GM10266 (cell line): ENCODE measurements around the gene RPRD2.

ENCODE experiments used
- DNase-seq: peaks from one replicate; pipeline ENCODE4 v3.0.0; 2012; ENCODE audit errors: extremely low spot score
- TF ChIP-seq, protein P1 (sequence below): IDR thresholded peaks from 2 replicates; pipeline ENCODE4 v1.5.1; 2012; ENCODE audit warnings: mild to moderate bottlenecking, low read depth; ENCODE audit not compliant: control insufficient read depth, insufficient read depth; ENCODE audit errors: missing control alignments

RPRD2 gene

DNA sequence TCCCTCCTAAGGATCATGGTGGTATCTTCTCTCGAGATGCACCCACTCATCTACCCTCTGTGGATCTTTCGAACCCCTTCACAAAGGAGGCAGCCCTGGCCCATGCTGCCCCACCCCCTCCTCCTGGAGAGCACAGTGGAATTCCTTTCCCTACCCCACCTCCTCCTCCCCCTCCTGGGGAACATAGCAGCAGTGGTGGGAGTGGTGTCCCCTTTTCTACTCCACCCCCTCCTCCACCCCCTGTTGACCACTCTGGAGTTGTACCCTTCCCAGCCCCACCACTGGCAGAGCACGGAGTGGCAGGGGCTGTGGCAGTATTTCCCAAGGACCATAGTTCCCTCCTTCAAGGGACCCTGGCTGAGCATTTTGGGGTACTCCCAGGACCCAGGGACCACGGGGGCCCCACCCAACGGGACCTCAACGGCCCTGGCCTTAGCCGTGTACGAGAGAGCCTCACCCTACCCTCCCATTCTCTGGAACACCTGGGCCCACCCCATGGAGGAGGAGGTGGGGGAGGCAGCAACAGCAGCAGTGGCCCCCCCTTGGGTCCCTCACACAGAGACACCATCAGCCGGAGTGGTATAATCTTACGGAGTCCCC lies 108.8 kb downstream of the RPRD2 start:
- TF ChIP-seq, protein P1, sequence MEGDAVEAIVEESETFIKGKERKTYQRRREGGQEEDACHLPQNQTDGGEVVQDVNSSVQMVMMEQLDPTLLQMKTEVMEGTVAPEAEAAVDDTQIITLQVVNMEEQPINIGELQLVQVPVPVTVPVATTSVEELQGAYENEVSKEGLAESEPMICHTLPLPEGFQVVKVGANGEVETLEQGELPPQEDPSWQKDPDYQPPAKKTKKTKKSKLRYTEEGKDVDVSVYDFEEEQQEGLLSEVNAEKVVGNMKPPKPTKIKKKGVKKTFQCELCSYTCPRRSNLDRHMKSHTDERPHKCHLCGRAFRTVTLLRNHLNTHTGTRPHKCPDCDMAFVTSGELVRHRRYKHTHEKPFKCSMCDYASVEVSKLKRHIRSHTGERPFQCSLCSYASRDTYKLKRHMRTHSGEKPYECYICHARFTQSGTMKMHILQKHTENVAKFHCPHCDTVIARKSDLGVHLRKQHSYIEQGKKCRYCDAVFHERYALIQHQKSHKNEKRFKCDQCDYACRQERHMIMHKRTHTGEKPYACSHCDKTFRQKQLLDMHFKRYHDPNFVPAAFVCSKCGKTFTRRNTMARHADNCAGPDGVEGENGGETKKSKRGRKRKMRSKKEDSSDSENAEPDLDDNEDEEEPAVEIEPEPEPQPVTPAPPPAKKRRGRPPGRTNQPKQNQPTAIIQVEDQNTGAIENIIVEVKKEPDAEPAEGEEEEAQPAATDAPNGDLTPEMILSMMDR = no peak
- no peak for DNase-seq

DNA sequence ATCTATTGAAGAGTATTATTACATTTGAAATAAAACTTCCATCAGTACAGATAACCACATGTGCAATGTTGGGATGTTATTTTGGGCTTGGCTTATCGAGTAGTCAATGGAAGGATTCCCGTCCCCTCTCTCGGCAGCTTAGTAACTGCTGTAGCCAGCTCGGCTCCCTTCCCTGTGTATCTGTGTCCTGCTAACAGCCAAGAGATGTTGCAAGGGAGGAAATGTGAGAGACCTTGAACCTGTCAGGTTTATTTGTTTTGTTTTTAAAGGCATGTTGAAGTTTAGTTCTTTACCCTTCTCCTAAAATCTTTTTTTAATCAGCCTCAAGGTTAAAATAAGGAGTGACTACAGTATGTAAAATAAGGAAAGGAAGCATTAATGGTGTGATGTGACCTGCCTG lies 109.7 kb downstream of the RPRD2 start:
- TF ChIP-seq, protein P1 = no peak
- no peak for DNase-seq

DNA sequence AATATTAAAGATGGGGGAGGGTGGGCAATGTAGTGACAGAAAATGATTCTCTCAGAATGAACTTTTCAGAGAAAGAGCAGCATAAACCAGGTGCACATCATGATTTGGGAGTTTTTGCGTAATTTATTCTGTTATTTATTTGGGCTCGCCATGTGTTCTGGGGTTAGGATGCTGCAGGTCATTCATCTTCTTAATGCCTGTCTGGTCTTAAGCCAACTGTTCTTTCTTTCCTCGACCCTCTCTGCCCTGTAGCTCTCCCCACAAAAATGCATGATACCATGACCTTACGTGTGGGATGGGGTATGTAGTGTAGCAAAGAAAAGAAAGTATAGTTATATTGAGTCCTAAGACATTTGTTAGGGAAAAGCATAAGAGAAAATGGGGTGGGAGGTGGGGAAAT lies 110.9 kb downstream of the RPRD2 start:
- TF ChIP-seq, protein P1 = no peak
- no peak for DNase-seq

DNA sequence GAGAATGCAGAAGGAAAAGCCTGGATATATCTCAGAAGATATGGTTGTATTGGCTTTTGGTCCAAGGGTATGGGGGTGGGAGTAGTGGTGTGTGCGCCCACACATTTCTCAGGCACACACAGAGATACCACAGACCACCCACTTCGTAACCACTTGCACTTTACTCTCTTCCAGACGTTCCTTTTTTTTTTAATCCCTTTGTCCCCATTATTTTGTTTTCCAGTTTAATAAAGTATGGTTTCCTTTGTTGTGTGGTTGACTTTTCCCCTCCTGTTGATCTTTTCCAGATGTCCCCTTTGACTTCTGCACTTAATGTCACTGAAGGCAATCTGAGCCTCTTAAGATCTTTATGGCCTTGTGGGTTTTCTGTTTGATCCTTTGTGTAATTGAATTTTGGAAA lies 112.8 kb downstream of the RPRD2 start:
- TF ChIP-seq, protein P1 = no peak

DNA sequence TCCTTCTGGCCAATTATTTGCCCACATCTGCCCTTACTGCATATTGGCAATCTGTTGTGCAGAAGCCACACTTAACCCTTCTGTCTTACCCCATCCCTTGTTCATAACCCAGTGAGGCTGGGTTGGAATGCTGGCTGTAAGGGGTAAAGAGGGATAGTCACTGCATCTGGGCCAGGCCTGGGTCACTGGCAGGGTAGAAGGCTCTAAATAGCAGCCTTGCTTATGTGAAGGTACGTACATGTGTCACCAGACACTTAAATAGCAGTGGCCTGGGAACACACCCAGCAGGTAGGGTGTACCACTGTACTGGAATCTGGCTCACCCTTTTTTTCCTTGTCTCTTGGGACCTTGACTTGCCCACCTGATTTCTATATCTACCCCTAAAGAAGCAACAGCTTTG lies 113.4 kb downstream of the RPRD2 start:
- DNase-seq = no peak
- TF ChIP-seq, protein P1 = no peak

More for the DNA sequence above, 112.8 kb downstream of the RPRD2 start:
- DNase-seq = no peak

DNA sequence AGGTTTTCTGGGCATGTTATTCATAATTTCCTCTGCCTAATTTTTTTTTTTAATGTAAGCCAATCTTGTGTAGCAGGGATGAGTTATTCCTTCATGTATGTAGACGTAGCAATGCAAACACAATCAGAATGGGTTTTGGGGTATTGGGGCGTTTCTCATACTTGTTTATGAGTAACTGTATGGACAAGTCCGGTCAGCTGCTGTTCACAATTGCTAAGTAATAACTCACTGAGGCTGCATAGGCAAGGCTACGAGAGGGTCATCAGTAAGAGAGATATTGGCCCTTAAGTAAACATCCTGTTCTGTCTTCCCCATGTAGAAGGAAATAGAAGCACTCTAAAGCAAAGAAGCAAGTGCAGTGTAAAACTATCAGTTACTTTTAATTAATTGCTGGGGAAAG lies 113.8 kb downstream of the RPRD2 start:
- TF ChIP-seq, protein P1 = no peak
- no peak for DNase-seq

DNA sequence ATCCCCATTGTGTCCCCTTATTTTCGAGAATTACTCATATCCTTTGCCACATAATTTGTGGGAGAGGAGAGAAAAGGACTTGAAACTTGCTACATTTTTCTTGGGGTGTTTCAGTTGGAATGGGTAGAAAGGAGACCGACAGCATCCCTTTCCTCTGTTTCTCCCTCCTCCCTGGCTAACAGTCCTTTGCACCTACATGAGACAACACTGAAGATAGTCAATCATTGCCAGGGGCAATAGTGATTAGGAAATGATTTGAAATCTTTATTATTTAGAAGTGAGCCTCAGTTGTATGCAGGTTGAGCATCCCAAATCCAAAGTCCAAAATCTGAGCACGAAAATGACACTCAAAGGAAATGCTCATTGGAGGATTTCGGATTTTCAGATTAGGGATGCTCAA lies 115.4 kb downstream of the RPRD2 start:
- TF ChIP-seq, protein P1 = no peak
- no peak for DNase-seq
